ENCODE results near the gene RIBC2. TPM values are rescaled to one million over a fixed set of nuclear protein-coding genes. Genes with fewer than 3 reads are reported as not detected.

RIBC2 gene
- total and polyA plus RNA-seq, 10 of the 15 experiments (the other 5 are each of a cell fraction or from before 2014, with no cell fraction given) = 0.10 TPM; not detected in 9

DNA sequence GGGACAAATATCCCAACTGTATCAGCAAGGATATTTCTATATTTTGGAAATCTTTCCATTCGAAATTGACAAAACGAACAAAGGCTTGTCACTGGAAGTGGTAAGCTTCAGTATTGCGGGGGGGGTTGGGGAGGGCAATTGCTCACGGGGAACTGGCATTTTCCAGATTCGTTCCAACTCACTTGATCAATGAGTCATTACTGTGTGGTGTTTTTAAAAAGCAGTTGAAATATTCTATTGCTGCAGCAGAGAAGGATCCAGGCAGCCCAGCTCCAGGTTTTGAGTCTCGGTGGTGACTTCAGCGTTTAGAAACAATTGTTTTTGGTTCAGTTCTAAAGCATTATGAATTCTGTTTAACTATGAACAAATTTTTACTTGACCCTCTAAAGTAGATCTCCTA is 55.4 kb downstream of the RIBC2 start:
- no peaks in the 10 kb centered on the region; the same call in 1 of the 3 replicates for H3K9me3 ChIP-seq (replicated peaks; ENCODE audit: control insufficient read depth, insufficient read depth, low read length)
- H3K4me3 ChIP-seq = no peak overlapping the region
- ChIA-PET POLR2A (no interaction called here), SMC1A (ENCODE audit: uncharacterized antibody, unreplicated experiment) (no interaction called here), CTCF (no interaction called here), RAD21 (ENCODE audit: unreplicated experiment) (no interaction called here)
- H3K27me3 ChIP-seq (replicated peaks in 1 of 2; ENCODE audit: control insufficient read depth in 2 of 2, insufficient read depth in 2 of 2, low read length in 1 of 2) = no peaks in the 10 kb centered on the region; a peak in 1 of 4 replicates
- no TSS peak for BruUV-seq (replicated peaks)
- FAIRE-seq (no peak), ATAC-seq (no peak), DNase-seq (ENCODE audit: low read depth, low spot score) (no peak)
- H3K4me1 ChIP-seq (ENCODE audit: control insufficient read depth, insufficient read depth, low read length) = no peaks in the 10 kb centered on the region
- H2AFZ ChIP-seq (ENCODE audit: control insufficient read depth, low read depth, low read length) = no peak overlapping the region
- no peaks in the 10 kb centered on the region for H3K79me2 ChIP-seq (ENCODE audit: control insufficient read depth, insufficient read depth, low read length)
- in situ Hi-C loops (cut with MboI) (no loop called here), intact Hi-C loops (cut with micrococcal nuclease; ENCODE audit: unreplicated experiment) (no loop called here)
- H4K20me1 ChIP-seq (ENCODE audit: control insufficient read depth, insufficient read depth) = no peaks in the 10 kb centered on the region
- no peaks in the 10 kb centered on the region for H3K36me3 ChIP-seq (ENCODE audit: control insufficient read depth in 2 of 2, insufficient read depth in 2 of 2, low read length in 1 of 2)
- TF ChIP-seq POLR2AphosphoS2 (IDR thresholded peaks at IDR 0.05; ENCODE audit: low read depth, low read length) = no peak
- TF ChIP-seq HDAC6 (IDR thresholded peaks at IDR 0.05; ENCODE audit: unreplicated experiment) = no peak
- TF ChIP-seq, protein P1, sequence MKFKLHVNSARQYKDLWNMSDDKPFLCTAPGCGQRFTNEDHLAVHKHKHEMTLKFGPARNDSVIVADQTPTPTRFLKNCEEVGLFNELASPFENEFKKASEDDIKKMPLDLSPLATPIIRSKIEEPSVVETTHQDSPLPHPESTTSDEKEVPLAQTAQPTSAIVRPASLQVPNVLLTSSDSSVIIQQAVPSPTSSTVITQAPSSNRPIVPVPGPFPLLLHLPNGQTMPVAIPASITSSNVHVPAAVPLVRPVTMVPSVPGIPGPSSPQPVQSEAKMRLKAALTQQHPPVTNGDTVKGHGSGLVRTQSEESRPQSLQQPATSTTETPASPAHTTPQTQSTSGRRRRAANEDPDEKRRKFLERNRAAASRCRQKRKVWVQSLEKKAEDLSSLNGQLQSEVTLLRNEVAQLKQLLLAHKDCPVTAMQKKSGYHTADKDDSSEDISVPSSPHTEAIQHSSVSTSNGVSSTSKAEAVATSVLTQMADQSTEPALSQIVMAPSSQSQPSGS (IDR thresholded peaks at IDR 0.05; ENCODE audit: low read length) = no peak
- TF ChIP-seq MXI1 (IDR thresholded peaks at IDR 0.05; ENCODE audit: low read depth, low read length) = no peak
- TF ChIP-seq POLR2AphosphoS5 (IDR thresholded peaks at IDR 0.05; ENCODE audit: low read length) = no peak
- TF ChIP-seq, protein P2, sequence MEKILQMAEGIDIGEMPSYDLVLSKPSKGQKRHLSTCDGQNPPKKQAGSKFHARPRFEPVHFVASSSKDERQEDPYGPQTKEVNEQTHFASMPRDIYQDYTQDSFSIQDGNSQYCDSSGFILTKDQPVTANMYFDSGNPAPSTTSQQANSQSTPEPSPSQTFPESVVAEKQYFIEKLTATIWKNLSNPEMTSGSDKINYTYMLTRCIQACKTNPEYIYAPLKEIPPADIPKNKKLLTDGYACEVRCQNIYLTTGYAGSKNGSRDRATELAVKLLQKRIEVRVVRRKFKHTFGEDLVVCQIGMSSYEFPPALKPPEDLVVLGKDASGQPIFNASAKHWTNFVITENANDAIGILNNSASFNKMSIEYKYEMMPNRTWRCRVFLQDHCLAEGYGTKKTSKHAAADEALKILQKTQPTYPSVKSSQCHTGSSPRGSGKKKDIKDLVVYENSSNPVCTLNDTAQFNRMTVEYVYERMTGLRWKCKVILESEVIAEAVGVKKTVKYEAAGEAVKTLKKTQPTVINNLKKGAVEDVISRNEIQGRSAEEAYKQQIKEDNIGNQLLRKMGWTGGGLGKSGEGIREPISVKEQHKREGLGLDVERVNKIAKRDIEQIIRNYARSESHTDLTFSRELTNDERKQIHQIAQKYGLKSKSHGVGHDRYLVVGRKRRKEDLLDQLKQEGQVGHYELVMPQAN (conservative IDR thresholded peaks at IDR 0.05) = no peak
- no peak for TF ChIP-seq SMARCA5 (IDR thresholded peaks at IDR 0.05)
- no peak for TF ChIP-seq NFYB (IDR thresholded peaks at IDR 0.05; ENCODE audit: insufficient read depth, low read depth, low read length)
- no peak overlapping the region for H3K9ac ChIP-seq (ENCODE audit: control insufficient read depth, insufficient read depth, low read length)
- H3K4me2 ChIP-seq (ENCODE audit: control insufficient read depth, insufficient read depth) = no peak overlapping the region
- H3K27ac ChIP-seq (ENCODE audit: control insufficient read depth, insufficient read depth) = no peak overlapping the region
- WGBS (ENCODE audit: insufficient coverage, insufficient replicate concordance, low lambda C conversion rate, missing lambda C conversion rate) = 39% methylated on average over 7 of the region's 7 CpGs
